ENCODE results near the gene NTRK3. TPM values are rescaled to one million over a fixed set of nuclear protein-coding genes. Genes with fewer than 3 reads are reported as not detected.

NTRK3 gene
- total and polyA plus RNA-seq, 2 of the 13 experiments (the other 11 are each of a cell fraction or from before 2014, with no cell fraction given) = not detected

DNA sequence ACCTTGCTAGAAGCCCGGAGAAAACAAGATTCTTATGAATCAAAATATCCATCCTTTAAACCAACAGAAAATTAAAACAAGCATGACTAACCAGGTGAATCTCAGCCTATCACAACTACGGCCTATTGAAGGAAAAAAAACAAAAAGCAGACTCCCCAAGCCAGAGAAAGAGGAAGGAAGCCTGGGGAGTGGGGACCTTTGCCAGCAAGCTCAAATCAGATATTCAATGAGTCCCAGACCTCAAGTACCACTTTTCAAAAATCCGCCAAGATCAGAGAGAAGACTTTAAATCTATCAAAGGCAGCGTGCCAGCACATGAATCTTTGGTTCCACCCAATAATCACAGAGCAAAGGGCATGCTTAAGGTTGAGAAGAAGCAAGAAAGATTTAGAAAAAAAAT is 253.8 kb downstream of the NTRK3 start (continued):
- TF ChIP-seq, protein P1, sequence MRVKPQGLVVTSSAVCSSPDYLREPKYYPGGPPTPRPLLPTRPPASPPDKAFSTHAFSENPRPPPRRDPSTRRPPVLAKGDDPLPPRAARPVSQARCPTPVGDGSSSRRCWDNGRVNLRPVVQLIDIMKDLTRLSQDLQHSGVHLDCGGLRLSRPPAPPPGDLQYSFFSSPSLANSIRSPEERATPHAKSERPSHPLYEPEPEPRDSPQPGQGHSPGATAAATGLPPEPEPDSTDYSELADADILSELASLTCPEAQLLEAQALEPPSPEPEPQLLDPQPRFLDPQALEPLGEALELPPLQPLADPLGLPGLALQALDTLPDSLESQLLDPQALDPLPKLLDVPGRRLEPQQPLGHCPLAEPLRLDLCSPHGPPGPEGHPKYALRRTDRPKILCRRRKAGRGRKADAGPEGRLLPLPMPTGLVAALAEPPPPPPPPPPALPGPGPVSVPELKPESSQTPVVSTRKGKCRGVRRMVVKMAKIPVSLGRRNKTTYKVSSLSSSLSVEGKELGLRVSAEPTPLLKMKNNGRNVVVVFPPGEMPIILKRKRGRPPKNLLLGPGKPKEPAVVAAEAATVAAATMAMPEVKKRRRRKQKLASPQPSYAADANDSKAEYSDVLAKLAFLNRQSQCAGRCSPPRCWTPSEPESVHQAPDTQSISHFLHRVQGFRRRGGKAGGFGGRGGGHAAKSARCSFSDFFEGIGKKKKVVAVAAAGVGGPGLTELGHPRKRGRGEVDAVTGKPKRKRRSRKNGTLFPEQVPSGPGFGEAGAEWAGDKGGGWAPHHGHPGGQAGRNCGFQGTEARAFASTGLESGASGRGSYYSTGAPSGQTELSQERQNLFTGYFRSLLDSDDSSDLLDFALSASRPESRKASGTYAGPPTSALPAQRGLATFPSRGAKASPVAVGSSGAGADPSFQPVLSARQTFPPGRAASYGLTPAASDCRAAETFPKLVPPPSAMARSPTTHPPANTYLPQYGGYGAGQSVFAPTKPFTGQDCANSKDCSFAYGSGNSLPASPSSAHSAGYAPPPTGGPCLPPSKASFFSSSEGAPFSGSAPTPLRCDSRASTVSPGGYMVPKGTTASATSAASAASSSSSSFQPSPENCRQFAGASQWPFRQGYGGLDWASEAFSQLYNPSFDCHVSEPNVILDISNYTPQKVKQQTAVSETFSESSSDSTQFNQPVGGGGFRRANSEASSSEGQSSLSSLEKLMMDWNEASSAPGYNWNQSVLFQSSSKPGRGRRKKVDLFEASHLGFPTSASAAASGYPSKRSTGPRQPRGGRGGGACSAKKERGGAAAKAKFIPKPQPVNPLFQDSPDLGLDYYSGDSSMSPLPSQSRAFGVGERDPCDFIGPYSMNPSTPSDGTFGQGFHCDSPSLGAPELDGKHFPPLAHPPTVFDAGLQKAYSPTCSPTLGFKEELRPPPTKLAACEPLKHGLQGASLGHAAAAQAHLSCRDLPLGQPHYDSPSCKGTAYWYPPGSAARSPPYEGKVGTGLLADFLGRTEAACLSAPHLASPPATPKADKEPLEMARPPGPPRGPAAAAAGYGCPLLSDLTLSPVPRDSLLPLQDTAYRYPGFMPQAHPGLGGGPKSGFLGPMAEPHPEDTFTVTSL (CRISPR knock-in tag; IDR thresholded peaks at IDR 0.05; ENCODE audit: borderline replicate concordance) = no peak

DNA sequence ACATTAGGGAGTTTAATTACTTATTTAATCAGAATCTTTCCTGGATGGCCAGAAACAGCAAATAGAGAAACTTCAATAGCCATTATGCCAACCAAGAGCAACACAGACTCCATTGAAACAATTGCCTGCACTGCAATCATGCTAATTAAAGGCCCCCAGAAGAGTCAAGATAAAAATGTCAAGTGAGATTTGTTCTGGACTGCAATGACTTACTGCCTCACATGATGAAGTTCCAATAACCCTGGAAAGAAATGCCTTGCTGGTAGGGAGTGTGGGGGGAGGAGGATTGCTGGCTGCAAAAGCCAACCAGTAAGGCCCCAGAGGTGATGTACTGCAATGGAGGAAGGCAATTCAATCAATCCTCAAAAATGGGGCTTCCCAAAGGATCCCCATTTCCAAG is 257.9 kb downstream of the NTRK3 start:
- no peak overlapping the region for H3K4me3 ChIP-seq (replicated peaks in 1 of 3; ENCODE audit: insufficient read depth in 1 of 3, low read depth in 2 of 3, low read length in 3 of 3)
- intact Hi-C loops (cut with micrococcal nuclease; ENCODE audit: unreplicated experiment) (no loop called here), in situ Hi-C loops (cut with HindIII; ENCODE audit: extremely low pct_ligation_motif_present, low pct_unique_long_range_greater_than_20kb) (no loop called here)
- H3K36me3 ChIP-seq (replicated peaks in 1 of 2; ENCODE audit: control insufficient read depth in 1 of 2, insufficient read depth in 2 of 2, low read length in 2 of 2) = no peaks in the 10 kb centered on the region
- H3K27ac ChIP-seq (ENCODE audit: extremely low read length, insufficient read depth, low read length) = no peak overlapping the region
- H3K4me2 ChIP-seq (ENCODE audit: low read depth, low read length) = no peak overlapping the region
- H2AFZ ChIP-seq (ENCODE audit: low read length) = no peak overlapping the region
- H3K4me1 ChIP-seq (ENCODE audit: insufficient read depth, low read length) = no peaks in the 10 kb centered on the region
- TF ChIP-seq ADNP (CRISPR knock-in tag; IDR thresholded peaks at IDR 0.05) (no peak), RFXANK (CRISPR knock-in tag; IDR thresholded peaks at IDR 0.05) (no peak), ZNF225 (CRISPR knock-in tag; IDR thresholded peaks at IDR 0.05) (no peak), ZNF160 (CRISPR knock-in tag; IDR thresholded peaks at IDR 0.05) (no peak), SMARCC2 (IDR thresholded peaks at IDR 0.05) (no peak), RELA (CRISPR knock-in tag; IDR thresholded peaks at IDR 0.05) (no peak), MED8 (CRISPR knock-in tag; IDR thresholded peaks at IDR 0.05; ENCODE audit: insufficient replicate concordance) (no peak), SMAD9 (CRISPR knock-in tag; IDR thresholded peaks at IDR 0.05) (no peak), ZNF589 (CRISPR knock-in tag; conservative IDR thresholded peaks at IDR 0.05) (no peak), RAD21 (CRISPR knock-in tag; IDR thresholded peaks at IDR 0.05) (no peak), ZNF891 (CRISPR knock-in tag; IDR thresholded peaks at IDR 0.05) (no peak), KDM5B (CRISPR knock-in tag; IDR thresholded peaks at IDR 0.05; ENCODE audit: borderline replicate concordance) (no peak)
- ATAC-seq (no peak), FAIRE-seq (no peak), DNase-seq (ENCODE audit: low spot score) (no peak)
- no peaks in the 10 kb centered on the region for H3K27me3 ChIP-seq (ENCODE audit: control insufficient read depth in 1 of 2, insufficient read depth in 2 of 2, low read length in 2 of 2)
- POLR2A ChIA-PET = no interaction called here
- no TSS peak for BruUV-seq (replicated peaks)
- H3K9ac ChIP-seq (ENCODE audit: insufficient read depth, low read depth, low read length) = no peak overlapping the region
- peaks cover 35% of the 10 kb centered on the region for H3K9me3 ChIP-seq (ENCODE audit: low read length)
- CTCF ChIA-PET (ENCODE audit: low intra/inter-chr PET ratio, low total read pairs) = no interaction called here
- H4K20me1 ChIP-seq (ENCODE audit: insufficient read depth, low read length) = no peaks in the 10 kb centered on the region
- H3K79me2 ChIP-seq (ENCODE audit: insufficient read depth, low read length) = no peaks in the 10 kb centered on the region
